ENCODE data around the gene GALNT2.

The GALNT2 gene

GRCh38 chr1:230278376-230278775 is 211.3 kb downstream of the GALNT2 start:
- Histone ChIP-seq H3K4me1 (ENCODE audit: insufficient read depth, low read length) (peaks cover 19% of the 10 kb centered on the region), H3K36me3 (ENCODE audit: insufficient read depth, low read depth, low read length) (peaks cover 36% of the 10 kb centered on the region), H3K9me3 (ENCODE audit: insufficient read depth, low read depth, low read length) (no peaks in the 10 kb centered on the region), H3K27ac (ENCODE audit: low read length) (peak overlapping the region; percentile 28), H3K4me3 (ENCODE audit: low read length) (no peak overlapping the region), H3K27me3 (ENCODE audit: insufficient read depth, low read length) (no peaks in the 10 kb centered on the region), H3K9ac (ENCODE audit: low read depth, low read length) (no peak overlapping the region)

GRCh38 chr1:230278871-230279582 is 212.0 kb downstream of the GALNT2 start:
- peaks cover 36% of the 10 kb centered on the region for H3K36me3 ChIP-seq (ENCODE audit: insufficient read depth, low read depth, low read length)
- H3K9me3 ChIP-seq (ENCODE audit: insufficient read depth, low read depth, low read length): no peaks in the 10 kb centered on the region
- H3K4me1 ChIP-seq (ENCODE audit: insufficient read depth, low read length): peaks cover 19% of the 10 kb centered on the region
- H3K27ac ChIP-seq (ENCODE audit: low read length): peak overlapping the region; percentile 28
- no peak overlapping the region for H3K4me3 ChIP-seq (ENCODE audit: low read length)
- H3K9ac ChIP-seq (ENCODE audit: low read depth, low read length): no peak overlapping the region
- H3K27me3 ChIP-seq (ENCODE audit: insufficient read depth, low read length): no peaks in the 10 kb centered on the region

DNA sequence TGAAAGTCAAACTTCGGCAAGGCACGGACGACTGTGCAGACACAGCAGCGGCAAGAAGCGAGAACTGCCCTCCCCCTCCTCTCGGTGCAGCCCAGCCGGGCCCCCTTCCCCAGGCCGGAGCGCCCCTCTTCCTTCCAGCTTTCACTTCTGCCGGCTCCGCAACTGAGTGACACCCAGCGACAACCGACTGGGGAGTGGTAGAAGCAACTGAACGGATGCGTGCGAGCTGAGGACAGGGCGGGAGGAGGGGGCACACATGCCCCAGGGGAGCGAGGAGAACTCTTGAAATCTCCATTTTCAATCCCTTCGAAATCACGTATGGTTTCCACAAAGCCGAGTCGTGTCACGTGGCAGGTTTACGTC is 212.5 kb downstream of the GALNT2 start:
- peaks cover 19% of the 10 kb centered on the region for H3K4me1 ChIP-seq (ENCODE audit: insufficient read depth, low read length)
- H3K36me3 ChIP-seq (ENCODE audit: insufficient read depth, low read depth, low read length): peaks cover 31% of the 10 kb centered on the region
- no peak overlapping the region for H3K27ac ChIP-seq (ENCODE audit: low read length)
- no peak overlapping the region for H3K9ac ChIP-seq (ENCODE audit: low read depth, low read length)
- no peaks in the 10 kb centered on the region for H3K27me3 ChIP-seq (ENCODE audit: insufficient read depth, low read length)
- H3K9me3 ChIP-seq (ENCODE audit: insufficient read depth, low read depth, low read length): no peaks in the 10 kb centered on the region
- no peak overlapping the region for H3K4me3 ChIP-seq (ENCODE audit: low read length)

DNA sequence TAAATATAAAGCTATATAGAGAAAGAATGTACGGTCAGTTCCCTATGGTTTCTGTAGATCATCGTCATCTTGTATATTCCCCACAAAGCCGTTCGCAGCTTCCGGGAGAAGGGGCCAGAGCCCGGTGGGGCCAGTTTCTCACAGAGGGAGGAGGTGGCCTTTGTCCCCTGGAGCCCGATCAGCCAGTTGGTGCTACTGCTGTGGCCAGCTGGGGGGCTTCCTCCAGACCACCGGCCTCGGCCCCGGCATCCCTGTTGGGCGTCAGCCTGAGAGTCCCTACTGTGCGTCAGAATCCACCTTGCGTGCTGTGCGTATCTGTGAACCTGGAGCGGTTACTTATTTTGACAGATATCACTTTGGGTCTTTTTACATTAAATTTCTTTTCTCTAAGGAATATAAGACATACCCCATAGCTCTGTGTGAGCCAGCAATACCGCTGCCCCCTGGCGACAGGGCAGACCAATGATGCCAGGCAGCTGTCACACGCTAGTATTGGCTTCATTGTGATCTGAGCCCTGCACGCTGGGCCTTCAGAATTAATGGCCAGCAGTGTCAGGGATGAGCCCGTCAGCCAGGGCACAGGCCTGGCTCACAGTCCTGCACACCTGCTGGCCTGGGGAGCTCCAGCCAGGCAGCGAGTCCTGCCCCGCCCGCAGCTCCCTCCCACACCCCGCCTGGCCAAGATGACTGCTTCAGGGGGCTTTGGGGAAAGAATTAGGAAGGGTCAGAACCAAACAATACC is 213.2 kb downstream of the GALNT2 start:
- no peaks in the 10 kb centered on the region for H3K27me3 ChIP-seq (ENCODE audit: insufficient read depth, low read length)
- no peak overlapping the region for H3K9ac ChIP-seq (ENCODE audit: low read depth, low read length)
- H3K27ac ChIP-seq (ENCODE audit: low read length): no peak overlapping the region
- peaks cover 25% of the 10 kb centered on the region for H3K36me3 ChIP-seq (ENCODE audit: insufficient read depth, low read depth, low read length)
- H3K4me3 ChIP-seq (ENCODE audit: low read length): no peak overlapping the region
- peaks cover 19% of the 10 kb centered on the region for H3K4me1 ChIP-seq (ENCODE audit: insufficient read depth, low read length)
- no peaks in the 10 kb centered on the region for H3K9me3 ChIP-seq (ENCODE audit: insufficient read depth, low read depth, low read length)

DNA sequence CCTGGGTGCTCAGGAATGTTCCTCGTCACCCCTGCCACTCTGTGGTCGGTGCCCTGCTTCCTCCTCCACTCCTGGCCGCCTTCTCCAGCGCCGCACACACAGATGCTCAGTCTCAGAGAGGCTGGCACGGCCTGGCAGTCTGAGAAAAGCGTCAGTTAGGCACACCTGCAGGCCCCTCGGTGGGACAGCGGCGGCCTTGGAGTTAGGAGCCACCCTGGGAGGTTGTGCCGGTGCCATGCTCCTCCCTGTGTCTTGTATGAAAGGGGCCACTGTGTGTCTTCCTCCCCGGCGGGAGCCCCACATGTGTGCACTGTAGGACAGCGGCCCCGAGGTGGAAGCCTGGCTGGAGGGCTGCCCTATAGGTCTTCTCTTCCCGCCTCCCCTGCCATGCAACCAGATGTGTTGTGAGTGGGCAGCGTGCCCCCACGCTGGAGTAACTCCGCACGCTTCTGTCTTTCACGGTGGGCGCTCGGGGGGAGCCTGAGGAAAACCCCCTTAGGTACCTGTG is 213.9 kb downstream of the GALNT2 start:
- Histone ChIP-seq H3K27ac (ENCODE audit: low read length) (no peak overlapping the region), H3K9ac (ENCODE audit: low read depth, low read length) (no peak overlapping the region), H3K4me1 (ENCODE audit: insufficient read depth, low read length) (peaks cover 19% of the 10 kb centered on the region), H3K36me3 (ENCODE audit: insufficient read depth, low read depth, low read length) (peaks cover 21% of the 10 kb centered on the region; the same call in 1 of the 2 replicates), H3K4me3 (ENCODE audit: low read length) (no peak overlapping the region), H3K9me3 (ENCODE audit: insufficient read depth, low read depth, low read length) (no peaks in the 10 kb centered on the region), H3K27me3 (ENCODE audit: insufficient read depth, low read length) (no peaks in the 10 kb centered on the region)

DNA sequence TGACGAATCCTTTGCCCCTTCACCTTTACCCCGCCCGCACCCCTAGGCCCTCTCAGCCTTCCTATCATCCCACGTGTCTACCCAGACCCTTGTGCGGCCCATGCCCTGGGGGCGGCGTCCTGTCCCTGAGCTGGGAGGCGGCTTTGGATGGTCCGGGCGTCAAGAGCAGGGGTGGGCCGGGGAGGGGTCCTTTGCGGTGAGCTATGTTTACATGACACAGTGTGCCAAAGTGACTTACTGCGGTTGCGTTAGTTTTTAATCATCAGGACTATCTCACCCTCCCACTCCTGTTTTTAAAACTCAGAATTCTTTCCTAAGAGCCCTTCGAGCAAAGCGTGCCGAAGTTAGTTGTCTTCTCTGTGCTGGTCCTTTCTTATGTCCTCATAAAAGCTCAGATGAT is 214.5 kb downstream of the GALNT2 start:
- no peaks in the 10 kb centered on the region for H3K9me3 ChIP-seq (ENCODE audit: insufficient read depth, low read depth, low read length)
- H3K9ac ChIP-seq (ENCODE audit: low read depth, low read length): no peak overlapping the region
- peaks cover 18% of the 10 kb centered on the region for H3K4me1 ChIP-seq (ENCODE audit: insufficient read depth, low read length)
- H3K4me3 ChIP-seq (ENCODE audit: low read length): no peak overlapping the region
- H3K36me3 ChIP-seq (ENCODE audit: insufficient read depth, low read depth, low read length): peaks cover 21% of the 10 kb centered on the region; the same call in 1 of the 2 replicates
- H3K27me3 ChIP-seq (ENCODE audit: insufficient read depth, low read length): no peaks in the 10 kb centered on the region
- no peak overlapping the region for H3K27ac ChIP-seq (ENCODE audit: low read length)

DNA sequence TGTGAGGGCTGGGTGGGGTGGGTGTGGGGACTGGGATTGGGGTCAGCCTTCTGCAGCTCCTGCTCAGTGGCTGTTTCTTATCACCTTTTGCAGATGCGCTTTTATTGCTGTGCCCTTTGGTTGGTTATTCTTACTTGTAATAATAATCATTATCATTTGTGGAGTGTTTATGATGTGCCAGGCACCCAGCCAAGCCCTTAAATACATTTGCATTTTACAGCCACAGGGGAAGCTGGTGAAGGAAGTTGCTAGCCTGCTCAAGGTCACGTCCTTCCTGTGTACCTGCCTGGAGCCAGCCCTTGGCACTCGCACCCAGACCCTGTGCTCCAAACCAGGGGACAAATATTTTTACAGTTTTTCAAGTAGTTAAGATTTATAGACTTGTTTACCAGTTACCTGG is 215.1 kb downstream of the GALNT2 start:
- H3K4me3 ChIP-seq (ENCODE audit: low read length): no peak overlapping the region
- no peaks in the 10 kb centered on the region for H3K27me3 ChIP-seq (ENCODE audit: insufficient read depth, low read length)
- H3K36me3 ChIP-seq (ENCODE audit: insufficient read depth, low read depth, low read length): peaks cover 21% of the 10 kb centered on the region; the same call in 1 of the 2 replicates
- H3K27ac ChIP-seq (ENCODE audit: low read length): no peak overlapping the region
- H3K9me3 ChIP-seq (ENCODE audit: insufficient read depth, low read depth, low read length): no peaks in the 10 kb centered on the region
- H3K4me1 ChIP-seq (ENCODE audit: insufficient read depth, low read length): peaks cover 12% of the 10 kb centered on the region
- H3K9ac ChIP-seq (ENCODE audit: low read depth, low read length): no peak overlapping the region

GRCh38 chr1:230283678-230284077 is 216.6 kb downstream of the GALNT2 start:
- Histone ChIP-seq H3K27ac (ENCODE audit: low read length) (no peak overlapping the region), H3K9ac (ENCODE audit: low read depth, low read length) (no peak overlapping the region), H3K4me1 (ENCODE audit: insufficient read depth, low read length) (no peaks in the 10 kb centered on the region; the same call in 1 of the 2 replicates), H3K27me3 (ENCODE audit: insufficient read depth, low read length) (no peaks in the 10 kb centered on the region), H3K9me3 (ENCODE audit: insufficient read depth, low read depth, low read length) (no peaks in the 10 kb centered on the region), H3K4me3 (ENCODE audit: low read length) (no peak overlapping the region), H3K36me3 (ENCODE audit: insufficient read depth, low read depth, low read length) (peaks cover 21% of the 10 kb centered on the region; the same call in 1 of the 2 replicates)

DNA sequence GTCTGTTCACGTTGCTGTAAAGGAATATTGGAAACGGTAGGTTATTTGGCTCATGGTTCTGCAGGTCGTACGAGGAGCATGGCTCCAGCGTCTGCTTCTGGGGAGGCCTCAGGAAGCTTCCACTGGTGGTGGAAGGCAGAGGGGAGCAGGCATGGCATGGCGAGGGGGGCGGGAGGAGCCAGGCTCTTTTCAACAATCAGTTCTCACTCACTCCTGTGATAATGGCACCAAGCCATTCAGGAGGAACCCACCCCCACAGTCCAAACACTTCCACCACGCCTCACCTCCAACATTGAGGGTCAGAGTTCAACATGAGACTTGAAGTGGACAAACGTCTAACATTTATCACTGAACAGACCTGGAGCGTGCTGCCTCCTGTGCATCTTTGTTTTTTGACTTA is 217.9 kb downstream of the GALNT2 start:
- Histone ChIP-seq H3K27me3 (ENCODE audit: insufficient read depth, low read length) (no peaks in the 10 kb centered on the region), H3K27ac (ENCODE audit: low read length) (no peak overlapping the region), H3K36me3 (ENCODE audit: insufficient read depth, low read depth, low read length) (peaks cover 9% of the 10 kb centered on the region; the same call in 1 of the 2 replicates), H3K9me3 (ENCODE audit: insufficient read depth, low read depth, low read length) (no peaks in the 10 kb centered on the region), H3K4me3 (ENCODE audit: low read length) (no peak overlapping the region), H3K4me1 (ENCODE audit: insufficient read depth, low read length) (no peaks in the 10 kb centered on the region; the same call in 1 of the 2 replicates), H3K9ac (ENCODE audit: low read depth, low read length) (no peak overlapping the region)

DNA sequence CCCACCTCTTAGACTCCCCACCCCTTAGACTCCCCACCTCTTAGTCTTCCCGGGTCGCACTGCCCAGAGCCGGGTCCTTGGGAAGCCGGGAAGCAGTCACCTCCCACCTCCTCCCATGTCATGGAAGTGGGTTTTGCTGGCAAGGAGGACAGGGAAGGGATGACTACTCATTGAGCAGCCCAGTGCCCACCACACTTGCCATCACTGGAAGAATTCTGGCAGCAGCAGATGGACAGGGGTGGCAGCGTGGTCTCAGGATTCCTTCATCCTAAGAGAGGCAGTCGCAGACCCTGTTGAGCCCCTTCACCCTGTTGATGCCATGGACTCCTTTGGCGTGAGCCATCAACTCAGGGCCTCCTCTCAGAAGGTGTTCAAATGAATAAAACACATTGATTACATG is 218.3 kb downstream of the GALNT2 start:
- H3K9me3 ChIP-seq (ENCODE audit: insufficient read depth, low read depth, low read length): no peaks in the 10 kb centered on the region
- no peaks in the 10 kb centered on the region for H3K27me3 ChIP-seq (ENCODE audit: insufficient read depth, low read length)
- no peak overlapping the region for H3K9ac ChIP-seq (ENCODE audit: low read depth, low read length)
- no peak overlapping the region for H3K27ac ChIP-seq (ENCODE audit: low read length)
- H3K4me3 ChIP-seq (ENCODE audit: low read length): no peak overlapping the region
- no peaks in the 10 kb centered on the region; the same call in 1 of the 2 replicates for H3K4me1 ChIP-seq (ENCODE audit: insufficient read depth, low read length)
- H3K36me3 ChIP-seq (ENCODE audit: insufficient read depth, low read depth, low read length): 0 out of 2 replicates have a peak, but pooled peaks cover 4% of the 10 kb centered on the region

DNA sequence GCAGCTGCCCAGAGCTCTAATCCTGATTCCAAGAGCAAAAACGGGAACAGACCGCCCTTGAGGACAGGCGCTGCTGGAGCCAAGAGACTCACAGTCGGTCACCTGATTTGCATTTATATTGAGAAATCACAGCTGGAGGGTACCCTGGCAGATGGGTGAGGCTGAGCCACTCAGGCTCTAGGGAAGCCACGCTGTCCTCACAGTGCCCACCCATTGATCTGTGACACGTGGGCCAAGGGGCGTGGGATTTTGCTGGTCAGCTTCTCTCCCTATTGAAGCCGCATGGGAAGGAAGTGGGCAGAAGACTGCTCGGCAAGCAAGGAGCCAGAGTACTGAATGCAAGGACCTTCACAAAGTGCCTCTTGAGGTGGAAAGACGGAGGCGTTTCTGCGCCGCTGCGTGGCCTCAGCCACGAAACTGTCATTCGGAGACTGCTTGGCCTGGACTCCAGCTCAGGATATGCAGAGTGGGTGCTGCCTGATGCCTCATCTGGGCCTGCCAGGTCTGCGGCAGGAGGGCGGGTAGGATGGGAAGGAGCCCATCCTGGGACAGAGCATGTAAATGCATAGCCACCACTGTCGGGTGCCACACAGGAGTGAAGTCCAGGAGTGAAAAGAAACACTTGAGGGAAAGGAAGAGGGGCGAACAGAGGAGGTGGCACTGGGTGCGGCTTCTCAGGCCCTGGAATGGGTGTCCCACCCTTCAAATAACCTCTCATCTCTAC is 219.3 kb downstream of the GALNT2 start:
- no peaks in the 10 kb centered on the region for H3K27me3 ChIP-seq (ENCODE audit: insufficient read depth, low read length)
- H3K9me3 ChIP-seq (ENCODE audit: insufficient read depth, low read depth, low read length): no peaks in the 10 kb centered on the region
- no peaks in the 10 kb centered on the region for H3K36me3 ChIP-seq (ENCODE audit: insufficient read depth, low read depth, low read length)
- no peak overlapping the region for H3K27ac ChIP-seq (ENCODE audit: low read length)
- no peak overlapping the region for H3K4me3 ChIP-seq (ENCODE audit: low read length)
- no peaks in the 10 kb centered on the region; the same call in 1 of the 2 replicates for H3K4me1 ChIP-seq (ENCODE audit: insufficient read depth, low read length)
- no peak overlapping the region for H3K9ac ChIP-seq (ENCODE audit: low read depth, low read length)

Measured in iPS-20b (cell line).